ENCODE measurements around the gene CALU. TPM values are rescaled to one million over a fixed set of nuclear protein-coding genes. Genes with fewer than 3 reads are reported as not detected.

The CALU gene
- polyA plus RNA-seq, 1 experiment = 346 TPM

DNA sequence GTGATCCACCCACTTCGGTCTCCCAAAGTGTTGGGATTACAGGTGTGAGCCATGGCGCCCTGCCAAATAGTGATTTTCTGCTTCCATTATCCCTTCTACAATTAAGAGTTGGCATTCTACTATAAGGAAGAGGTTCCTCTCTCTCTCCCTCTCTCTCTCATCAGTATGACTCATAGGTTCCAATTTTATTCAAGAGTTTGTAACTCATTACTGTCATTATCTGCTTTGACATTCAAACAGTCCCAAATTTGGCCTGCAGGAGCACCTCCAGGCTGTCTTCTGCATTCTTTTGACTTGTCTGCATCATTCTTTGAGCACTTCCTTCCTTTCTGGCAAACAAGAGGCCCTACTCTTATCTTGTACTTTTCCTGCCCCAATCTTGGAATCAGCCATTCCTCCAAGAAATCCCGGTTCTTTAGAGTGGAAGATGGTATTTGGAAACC is 33.2 kb upstream of the CALU start:
- ChIA-PET POLR2A (interaction anchor here (0.6 kb wide), 1 partner anchor 33 kb away, joined by 19 read pairs; the partner anchor contains the start of gene CALU), CTCF (no interaction called here)
- TF ChIP-seq, protein P1, sequence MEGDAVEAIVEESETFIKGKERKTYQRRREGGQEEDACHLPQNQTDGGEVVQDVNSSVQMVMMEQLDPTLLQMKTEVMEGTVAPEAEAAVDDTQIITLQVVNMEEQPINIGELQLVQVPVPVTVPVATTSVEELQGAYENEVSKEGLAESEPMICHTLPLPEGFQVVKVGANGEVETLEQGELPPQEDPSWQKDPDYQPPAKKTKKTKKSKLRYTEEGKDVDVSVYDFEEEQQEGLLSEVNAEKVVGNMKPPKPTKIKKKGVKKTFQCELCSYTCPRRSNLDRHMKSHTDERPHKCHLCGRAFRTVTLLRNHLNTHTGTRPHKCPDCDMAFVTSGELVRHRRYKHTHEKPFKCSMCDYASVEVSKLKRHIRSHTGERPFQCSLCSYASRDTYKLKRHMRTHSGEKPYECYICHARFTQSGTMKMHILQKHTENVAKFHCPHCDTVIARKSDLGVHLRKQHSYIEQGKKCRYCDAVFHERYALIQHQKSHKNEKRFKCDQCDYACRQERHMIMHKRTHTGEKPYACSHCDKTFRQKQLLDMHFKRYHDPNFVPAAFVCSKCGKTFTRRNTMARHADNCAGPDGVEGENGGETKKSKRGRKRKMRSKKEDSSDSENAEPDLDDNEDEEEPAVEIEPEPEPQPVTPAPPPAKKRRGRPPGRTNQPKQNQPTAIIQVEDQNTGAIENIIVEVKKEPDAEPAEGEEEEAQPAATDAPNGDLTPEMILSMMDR (IDR thresholded peaks at IDR 0.05; ENCODE audit: insufficient read depth, low read depth, low read length) = peak; percentile 13; the same call in 1 of the 2 replicates
- peak; percentile 22 for DNase-seq (ENCODE audit: low read depth)
- Histone ChIP-seq H3K27me3 (ENCODE audit: control insufficient read depth, insufficient read depth, low read length) (no peaks in the 10 kb centered on the region), H3K36me3 (ENCODE audit: control insufficient read depth, insufficient read depth, low read length) (no peaks in the 10 kb centered on the region), H3K4me3 (ENCODE audit: low read depth, low read length) (no peak overlapping the region)

DNA sequence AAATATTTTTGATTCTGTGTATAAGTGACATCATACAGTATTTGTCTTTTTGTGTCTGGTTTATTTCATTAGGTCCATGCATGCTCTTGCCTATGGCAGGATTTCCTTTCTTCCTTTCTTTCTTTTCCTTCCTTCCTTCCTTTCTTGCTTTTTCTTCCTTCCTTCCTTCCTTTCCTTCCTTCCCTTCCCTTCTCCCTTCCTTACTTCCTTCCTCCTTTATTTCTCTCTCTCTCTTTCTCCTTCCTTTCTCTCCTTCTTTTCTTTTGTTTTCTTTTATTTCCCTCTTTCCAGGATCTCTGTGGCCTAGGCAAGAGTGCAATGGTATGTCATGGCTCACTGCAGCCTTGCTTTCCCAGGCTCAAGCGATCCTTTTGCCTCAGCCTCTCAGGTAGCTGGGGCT is 31.4 kb upstream of the CALU start:
- CTCF ChIA-PET = no interaction called here
- POLR2A ChIA-PET = no interaction called here

DNA sequence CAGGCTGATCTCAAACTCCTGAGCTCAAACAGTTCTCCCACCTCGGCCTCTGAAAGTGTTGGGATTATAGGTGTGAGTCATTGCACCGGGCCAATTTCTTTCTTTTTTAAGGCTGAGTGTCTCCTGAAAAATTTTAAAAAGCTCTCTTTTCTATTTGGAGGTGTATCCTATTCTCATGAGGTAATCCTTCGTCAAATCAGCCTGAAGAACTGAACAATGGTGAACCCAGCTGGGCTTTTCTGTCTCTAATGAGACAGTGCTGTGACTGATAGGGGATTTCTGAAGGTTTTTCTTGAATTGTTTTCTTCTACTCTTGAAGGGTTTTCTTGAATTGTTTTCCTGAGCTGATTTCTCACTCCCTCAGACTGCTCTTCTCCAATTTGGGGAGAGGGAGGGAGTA is 30.9 kb upstream of the CALU start:
- no peak overlapping the region for H3K4me3 ChIP-seq (ENCODE audit: low read depth, low read length)
- POLR2A ChIA-PET = no interaction called here
- CTCF ChIA-PET = no interaction called here
- TF ChIP-seq, protein P1 (IDR thresholded peaks at IDR 0.05; ENCODE audit: insufficient read depth, low read depth, low read length) = no peak
- no peaks in the 10 kb centered on the region for H3K27me3 ChIP-seq (ENCODE audit: control insufficient read depth, insufficient read depth, low read length)
- H3K36me3 ChIP-seq (ENCODE audit: control insufficient read depth, insufficient read depth, low read length) = no peaks in the 10 kb centered on the region
- no peak for DNase-seq (ENCODE audit: low read depth)

More for the DNA sequence above, 31.4 kb upstream of the CALU start:
- TF ChIP-seq, protein P1 (IDR thresholded peaks at IDR 0.05; ENCODE audit: insufficient read depth, low read depth, low read length) = no peak
- Histone ChIP-seq H3K36me3 (ENCODE audit: control insufficient read depth, insufficient read depth, low read length) (no peaks in the 10 kb centered on the region), H3K4me3 (ENCODE audit: low read depth, low read length) (no peak overlapping the region), H3K27me3 (ENCODE audit: control insufficient read depth, insufficient read depth, low read length) (no peaks in the 10 kb centered on the region)
- DNase-seq (ENCODE audit: low read depth) = no peak

DNA sequence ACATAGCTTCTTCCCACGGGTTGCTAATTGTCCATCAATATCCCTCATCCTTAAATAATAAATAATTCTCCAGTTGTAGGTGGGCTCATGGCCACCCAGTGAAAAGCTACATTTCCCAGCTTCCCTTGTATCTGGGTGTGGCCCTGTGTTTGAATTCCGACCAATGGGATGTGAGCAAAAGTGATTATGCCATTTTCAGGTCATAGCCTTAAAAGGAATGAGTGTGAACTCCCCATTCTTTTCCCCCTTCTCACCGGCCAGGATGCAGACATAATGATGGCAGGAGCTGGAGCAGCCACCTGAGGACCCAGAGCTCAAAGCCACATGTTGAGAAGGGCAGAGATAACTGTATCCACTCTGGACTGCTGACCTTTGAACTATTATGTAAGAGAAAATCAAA is 30.3 kb upstream of the CALU start:
- H3K27me3 ChIP-seq (ENCODE audit: control insufficient read depth, insufficient read depth, low read length) = no peaks in the 10 kb centered on the region
- TF ChIP-seq, protein P1 (IDR thresholded peaks at IDR 0.05; ENCODE audit: insufficient read depth, low read depth, low read length) = no peak
- CTCF ChIA-PET = no interaction called here
- POLR2A ChIA-PET = no interaction called here
- H3K4me3 ChIP-seq (ENCODE audit: low read depth, low read length) = no peak overlapping the region
- no peak for DNase-seq (ENCODE audit: low read depth)
- H3K36me3 ChIP-seq (ENCODE audit: control insufficient read depth, insufficient read depth, low read length) = no peaks in the 10 kb centered on the region

DNA sequence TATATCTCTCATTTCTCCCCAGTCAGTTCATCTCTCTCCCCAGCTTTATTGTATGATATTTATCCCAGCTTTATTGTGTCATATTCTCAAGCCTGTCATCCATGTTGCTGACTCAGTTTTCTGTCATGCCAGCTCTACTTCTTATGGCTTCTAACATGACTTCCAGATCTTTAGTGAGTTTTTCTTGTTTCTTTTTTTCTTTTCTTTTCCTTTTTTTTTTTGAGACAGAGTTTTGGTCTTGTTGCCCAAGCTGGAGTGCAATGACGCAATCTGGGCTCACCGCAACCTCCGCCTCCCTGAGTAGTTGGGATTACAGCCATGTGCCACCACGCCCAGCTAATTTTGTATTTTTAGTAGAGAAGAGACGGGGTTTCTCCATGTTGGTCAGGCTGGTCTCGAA is 28.7 kb upstream of the CALU start:
- H3K36me3 ChIP-seq (ENCODE audit: control insufficient read depth, insufficient read depth, low read length) = no peaks in the 10 kb centered on the region
- no peak for DNase-seq (ENCODE audit: low read depth)
- ChIA-PET CTCF (no interaction called here), POLR2A (no interaction called here)
- no peak overlapping the region for H3K4me3 ChIP-seq (ENCODE audit: low read depth, low read length)
- H3K27me3 ChIP-seq (ENCODE audit: control insufficient read depth, insufficient read depth, low read length) = no peaks in the 10 kb centered on the region
- TF ChIP-seq, protein P1 (IDR thresholded peaks at IDR 0.05; ENCODE audit: insufficient read depth, low read depth, low read length) = no peak
